HG03095 (cell line): ENCODE results near the gene SETD1B.

Experiments
- ATAC-seq: cut with Tn5 transposase; IDR thresholded peaks from one replicate; pipeline ENCODE4 v1.9.1; 2021; ENCODE audit warnings: moderate library complexity; ENCODE audit not compliant: unreplicated experiment

SETD1B gene

DNA sequence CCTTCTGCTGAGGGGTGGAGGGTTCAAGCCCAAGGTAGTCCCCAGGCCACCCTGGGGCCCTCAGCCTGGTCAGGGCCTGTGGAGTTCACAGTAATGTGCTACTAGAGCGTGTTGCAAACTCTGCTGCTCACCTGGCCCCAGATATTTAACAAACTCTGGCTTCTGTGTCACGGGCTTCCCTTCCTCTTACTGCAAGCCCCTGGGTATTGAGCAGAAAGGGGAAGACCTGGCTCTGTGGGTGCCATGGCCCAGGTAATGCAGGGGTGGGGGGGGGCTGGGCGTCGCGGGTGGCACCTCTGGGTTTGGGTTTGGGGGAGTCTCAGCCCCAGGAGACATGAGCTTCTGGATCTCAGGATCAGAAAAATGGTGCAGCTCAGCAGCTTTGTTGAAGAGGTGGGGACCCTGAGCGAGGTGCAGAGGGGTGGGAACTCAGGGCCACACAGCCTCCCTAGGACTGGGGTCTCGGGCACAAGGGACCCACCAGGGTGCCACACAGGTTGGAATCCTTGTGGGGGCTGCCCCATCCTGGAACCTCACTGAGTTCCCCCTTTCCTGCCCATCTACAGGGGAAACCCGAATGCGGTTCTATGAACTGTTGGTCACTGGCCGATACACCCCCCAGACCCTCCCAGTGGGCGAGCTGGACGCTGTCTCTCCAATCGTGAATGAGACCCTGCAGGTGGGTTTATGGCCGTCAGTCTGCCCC, 4.0 kb downstream of the SETD1B start:
- ATAC-seq = no peak

DNA sequence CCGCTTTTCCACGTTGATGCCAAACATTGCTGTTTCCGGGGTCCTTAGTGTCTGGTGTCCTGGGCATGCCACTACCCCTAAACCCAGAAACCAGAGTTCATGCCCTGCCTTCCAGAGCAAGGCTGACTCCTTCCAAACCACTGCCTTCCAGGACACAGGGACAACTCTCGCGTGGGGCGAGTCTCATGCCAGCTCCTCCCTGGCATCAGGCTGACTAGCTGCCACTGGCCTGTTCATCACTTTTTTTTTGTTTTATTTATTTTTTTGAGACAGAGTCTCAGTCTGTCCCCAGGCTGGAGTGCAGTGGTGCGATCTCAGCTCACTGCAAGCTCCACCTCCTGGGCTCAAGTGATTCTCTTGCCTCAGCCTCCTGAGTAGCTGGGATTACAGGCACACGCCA, 4.8 kb downstream of the SETD1B start:
- no peak for ATAC-seq

DNA sequence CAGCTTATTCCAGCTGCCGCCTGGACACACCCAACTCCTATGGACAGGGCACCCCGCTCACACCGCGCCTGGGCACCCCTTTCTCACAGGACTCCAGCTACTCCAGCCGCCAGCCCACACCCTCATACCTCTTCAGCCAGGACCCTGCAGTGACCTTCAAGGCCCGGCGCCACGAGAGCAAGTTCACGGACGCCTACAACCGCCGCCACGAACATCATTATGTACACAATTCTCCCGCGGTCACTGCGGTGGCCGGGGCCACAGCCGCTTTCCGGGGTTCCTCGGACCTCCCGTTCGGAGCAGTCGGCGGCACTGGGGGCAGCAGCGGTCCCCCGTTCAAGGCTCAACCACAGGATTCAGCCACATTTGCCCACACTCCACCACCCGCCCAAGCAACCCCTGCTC, 5.9 kb downstream of the SETD1B start:
- no peak for ATAC-seq

DNA sequence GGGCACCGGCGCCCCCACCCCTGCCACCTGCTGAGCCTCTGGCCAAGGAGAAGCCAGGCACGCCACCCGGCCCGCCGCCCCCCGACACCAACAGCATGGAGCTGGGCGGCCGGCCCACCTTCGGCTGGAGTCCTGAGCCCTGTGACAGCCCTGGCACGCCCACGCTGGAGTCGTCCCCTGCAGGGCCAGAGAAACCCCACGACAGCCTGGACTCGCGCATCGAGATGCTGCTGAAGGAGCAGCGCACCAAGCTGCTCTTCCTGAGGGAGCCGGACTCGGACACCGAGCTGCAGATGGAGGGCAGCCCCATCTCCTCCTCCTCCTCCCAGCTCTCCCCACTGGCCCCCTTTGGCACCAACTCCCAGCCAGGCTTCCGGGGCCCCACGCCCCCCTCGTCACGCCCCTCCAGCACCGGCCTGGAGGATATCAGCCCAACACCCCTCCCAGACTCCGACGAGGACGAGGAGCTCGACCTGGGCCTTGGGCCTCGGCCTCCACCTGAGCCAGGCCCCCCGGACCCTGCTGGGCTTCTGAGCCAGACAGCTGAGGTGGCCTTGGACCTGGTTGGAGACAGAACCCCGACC, 6.5 kb downstream of the SETD1B start:
- ATAC-seq = no peak

DNA sequence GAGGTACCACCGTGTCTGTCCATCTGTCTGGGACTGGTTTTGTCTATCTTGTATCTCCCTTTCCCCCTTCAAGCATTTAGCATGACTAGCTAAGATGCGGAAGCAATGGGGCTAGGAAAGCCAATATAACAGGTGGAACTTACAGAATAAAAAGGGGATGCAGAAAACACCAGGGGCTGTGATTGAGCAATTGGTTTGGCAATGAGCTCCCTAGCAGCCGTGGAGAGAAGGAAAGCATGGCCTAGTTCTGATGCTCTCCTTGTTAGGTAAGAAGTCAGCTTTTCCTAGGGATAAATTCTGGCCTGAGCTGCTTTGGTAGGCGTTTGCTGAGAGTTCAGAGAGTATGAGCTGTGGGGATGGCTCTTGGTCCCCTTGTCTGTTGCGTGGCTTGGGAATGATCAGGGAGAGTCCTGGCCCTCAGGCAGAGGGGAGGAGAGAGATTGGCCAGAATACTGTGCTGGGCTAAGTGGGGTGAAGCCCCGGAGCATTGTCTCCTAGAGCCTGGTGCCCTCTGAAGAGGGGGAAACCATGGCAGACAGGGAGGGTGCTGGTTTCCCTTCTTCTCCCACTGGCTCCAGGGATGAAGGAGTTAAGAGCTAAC, 7.1 kb downstream of the SETD1B start:
- no peak for ATAC-seq

DNA sequence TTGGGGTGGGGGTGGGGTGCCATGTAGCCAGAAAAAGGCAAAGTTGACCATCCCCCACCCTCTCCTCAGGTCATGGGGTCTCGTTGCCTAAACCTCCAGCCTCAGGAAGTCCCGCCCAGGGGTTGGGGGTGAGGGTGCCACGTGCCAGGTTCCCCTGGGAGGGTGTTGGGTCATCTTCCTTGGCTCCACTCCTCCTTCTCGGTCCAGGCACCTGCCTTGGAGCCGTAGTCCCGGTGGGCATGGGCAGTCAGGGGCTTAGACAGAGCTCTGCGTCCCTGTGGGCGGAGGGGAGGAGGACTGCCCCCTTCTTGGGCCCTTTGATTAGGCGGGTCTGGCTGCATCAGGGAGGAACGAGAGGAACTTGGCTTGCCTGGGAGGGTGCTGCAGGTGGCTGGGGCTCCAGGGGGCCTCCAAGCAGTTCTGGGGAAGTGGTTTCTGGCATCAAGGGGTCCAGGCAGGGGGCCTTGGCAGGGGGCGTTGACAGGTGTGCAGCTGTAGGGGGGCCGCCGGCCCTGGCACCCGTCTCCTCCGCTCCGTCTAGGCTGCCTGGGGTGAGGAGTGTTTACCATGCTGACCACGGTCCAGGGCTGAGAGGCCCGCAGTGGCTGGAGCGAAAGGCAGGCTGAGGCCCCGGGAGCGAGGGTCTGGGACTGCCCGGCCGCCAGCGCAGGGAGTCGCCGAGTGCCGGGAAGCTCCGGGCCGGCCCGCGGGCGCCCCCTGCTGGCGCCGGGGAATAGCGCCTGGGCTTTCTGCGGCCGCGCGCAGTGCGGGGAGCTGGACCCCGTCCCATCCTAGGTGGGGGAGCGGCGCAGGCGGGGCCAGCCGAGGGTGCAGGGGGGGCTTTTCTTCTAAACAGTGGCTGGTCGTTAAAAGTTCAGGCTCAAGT, 7.9 kb downstream of the SETD1B start:
- ATAC-seq = no peak

DNA sequence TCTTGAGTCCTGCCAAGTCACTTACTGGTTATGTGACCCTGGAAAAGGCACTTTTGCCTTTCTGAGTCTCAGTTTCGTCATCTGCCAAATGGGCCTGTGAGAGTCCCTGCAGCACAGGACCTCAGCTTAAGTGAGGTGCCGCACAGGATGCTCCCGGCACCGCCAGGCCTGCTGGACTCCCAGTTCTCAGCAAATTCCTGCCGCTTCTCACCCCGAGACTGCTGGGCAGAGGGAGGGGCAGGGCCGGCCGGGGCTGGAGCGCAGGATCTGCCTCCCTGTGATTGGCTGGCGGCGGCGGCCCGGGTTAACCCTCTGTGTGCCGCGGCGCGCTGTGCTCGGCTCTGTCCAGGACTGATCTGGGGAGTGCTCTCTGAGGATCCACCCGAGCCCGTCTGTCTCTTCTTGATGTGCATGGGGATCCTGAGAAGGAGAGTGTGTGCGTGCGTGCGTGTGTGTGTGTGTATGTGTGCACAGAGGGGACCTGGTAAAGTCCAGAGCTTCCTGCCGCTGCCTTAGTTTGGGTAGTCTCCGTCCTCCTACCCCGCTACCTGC, 8.6 kb downstream of the SETD1B start:
- ATAC-seq = no peak

DNA sequence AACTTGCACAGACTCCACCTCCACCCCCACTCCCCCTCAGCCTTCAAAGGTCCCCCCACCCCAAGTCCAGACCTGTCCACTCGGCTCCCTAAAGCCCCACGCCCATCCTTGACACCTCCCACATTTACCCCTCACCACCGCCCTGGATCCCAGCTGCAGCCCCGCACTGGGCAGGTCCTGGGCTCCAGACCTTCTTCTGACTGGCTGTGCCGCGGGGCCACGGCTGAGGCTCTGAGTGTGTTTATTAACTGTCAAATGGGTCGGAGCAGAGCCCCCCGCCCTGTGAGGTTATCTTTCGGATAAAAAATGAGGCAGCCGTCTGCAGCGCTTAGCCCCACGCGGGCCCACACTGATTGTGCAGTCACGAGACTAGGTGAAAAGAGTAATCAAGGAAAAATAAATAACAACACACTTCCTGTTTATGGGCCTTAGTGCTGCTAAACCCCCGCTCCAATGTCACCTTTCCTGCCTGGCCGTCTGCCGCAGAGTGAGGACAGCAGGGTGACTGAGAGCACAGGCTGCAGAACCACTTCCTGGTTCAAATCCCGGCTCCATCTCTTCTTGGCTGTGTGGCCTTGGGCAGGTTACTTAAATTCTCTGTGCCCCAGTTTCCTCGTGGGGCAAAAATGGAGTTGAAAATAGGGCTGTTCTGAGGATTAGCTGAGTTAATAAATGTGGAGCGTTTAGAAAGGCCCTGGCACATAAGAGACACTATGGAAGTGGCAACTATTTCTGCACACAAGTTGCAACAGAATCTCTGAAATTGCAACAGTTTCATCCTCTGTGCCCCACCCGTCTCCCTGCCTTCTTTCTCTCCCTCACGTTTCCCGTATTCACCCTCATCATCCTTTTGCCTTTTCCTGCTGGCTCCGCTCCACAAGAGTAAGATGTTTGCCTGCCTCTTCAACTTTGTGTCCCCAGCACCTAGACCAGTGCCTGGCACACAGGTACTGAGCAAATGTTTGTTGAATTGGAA, 9.4 kb downstream of the SETD1B start:
- no peak for ATAC-seq

DNA sequence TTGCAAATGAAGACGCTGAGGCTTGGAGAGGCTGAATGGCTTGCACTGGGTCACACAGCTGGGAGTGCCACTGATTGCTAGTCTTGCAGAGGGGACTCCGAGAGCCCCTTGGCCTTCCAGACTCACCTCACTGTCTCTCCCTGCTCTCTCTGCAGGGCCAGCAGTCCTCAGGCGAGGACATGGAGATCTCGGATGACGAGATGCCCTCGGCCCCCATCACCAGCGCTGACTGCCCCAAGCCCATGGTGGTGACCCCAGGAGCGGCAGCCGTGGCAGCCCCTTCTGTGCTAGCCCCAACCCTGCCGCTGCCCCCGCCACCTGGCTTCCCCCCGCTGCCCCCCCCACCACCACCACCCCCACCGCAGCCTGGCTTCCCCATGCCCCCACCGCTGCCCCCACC, 10.1 kb downstream of the SETD1B start:
- ATAC-seq = no peak

DNA sequence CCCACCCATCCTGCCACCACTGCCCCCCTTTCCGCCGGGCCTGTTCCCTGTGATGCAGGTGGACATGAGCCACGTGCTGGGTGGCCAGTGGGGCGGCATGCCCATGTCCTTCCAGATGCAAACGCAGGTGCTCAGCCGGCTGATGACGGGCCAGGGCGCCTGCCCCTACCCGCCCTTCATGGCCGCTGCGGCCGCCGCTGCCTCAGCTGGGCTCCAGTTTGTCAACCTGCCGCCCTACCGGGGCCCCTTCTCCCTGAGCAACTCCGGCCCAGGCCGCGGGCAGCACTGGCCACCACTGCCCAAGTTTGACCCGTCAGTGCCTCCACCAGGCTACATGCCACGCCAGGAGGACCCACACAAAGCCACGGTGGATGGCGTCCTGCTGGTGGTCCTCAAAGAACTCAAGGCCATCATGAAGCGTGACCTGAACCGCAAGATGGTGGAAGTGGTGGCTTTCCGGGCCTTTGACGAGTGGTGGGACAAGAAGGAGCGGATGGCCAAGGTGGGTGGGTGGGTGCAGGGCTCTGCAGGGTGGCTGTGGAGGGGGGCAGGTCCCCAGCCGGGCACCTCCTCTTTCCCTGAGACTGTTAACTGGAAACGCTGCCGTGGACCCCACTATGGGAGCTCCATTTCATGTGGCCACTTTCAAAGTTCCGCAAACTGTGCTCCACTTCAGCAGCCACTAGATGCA, 10.8 kb downstream of the SETD1B start:
- no peak for ATAC-seq

DNA sequence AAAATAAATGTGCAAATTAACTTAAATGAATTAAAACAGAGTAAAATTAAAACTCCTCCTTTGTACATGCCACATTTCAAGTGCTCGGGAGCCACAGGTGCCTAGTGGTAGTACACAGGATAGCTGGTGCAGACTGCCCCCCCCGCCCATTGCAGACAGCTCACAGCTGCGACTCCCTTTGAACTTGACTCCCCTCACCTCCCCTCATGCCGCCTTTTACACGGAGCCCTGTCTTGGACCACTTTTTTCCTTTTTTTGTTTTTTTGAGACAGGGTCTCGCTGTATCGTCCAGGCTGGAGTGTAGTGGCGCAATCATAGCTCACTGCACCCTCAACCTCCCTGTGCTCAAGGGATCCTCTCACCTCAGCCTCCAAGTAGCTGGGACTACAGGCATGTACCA, 11.5 kb downstream of the SETD1B start:
- ATAC-seq = no peak

DNA sequence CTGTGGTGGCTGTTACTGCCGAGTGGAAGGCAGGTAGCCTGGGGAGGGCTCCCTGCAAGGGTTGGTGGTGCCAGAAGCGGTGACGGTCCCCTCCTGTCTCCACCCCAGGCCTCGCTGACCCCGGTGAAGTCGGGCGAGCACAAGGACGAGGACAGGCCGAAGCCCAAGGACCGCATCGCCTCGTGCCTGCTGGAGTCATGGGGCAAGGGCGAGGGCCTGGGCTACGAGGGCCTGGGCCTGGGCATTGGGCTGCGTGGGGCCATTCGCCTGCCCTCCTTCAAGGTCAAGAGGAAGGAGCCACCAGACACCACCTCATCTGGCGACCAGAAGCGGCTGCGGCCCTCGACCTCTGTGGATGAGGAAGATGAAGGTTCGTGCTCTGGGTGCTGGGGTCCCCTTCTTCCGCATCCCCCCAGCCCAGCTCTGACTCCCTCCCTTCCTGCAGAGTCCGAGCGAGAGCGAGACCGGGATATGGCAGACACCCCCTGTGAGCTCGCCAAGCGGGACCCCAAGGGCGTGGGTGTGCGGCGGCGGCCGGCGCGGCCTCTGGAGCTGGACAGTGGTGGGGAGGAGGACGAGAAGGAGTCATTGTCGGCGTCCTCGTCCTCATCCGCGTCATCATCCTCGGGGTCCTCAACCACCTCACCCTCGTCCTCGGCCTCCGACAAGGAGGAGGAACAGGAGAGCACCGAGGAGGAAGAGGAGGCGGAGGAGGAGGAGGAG, 13.3 kb downstream of the SETD1B start:
- no peak for ATAC-seq

DNA sequence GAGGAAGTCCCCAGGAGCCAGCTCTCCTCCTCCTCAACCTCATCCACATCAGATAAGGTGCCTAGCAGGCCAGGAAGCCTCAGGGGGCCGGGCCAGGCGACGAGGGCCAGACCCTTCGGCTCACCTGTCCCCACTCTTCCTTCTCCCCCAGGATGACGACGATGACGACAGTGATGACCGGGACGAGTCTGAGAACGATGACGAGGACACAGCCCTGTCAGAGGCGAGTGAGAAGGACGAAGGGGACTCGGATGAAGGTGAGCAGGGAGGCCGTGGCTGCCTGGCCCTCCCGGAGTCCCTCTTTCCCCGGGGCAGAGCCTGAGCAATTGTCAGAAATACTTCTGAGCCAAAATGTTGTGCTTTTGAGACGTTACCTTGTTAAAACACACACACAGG, 13.8 kb downstream of the SETD1B start:
- no peak for ATAC-seq

DNA sequence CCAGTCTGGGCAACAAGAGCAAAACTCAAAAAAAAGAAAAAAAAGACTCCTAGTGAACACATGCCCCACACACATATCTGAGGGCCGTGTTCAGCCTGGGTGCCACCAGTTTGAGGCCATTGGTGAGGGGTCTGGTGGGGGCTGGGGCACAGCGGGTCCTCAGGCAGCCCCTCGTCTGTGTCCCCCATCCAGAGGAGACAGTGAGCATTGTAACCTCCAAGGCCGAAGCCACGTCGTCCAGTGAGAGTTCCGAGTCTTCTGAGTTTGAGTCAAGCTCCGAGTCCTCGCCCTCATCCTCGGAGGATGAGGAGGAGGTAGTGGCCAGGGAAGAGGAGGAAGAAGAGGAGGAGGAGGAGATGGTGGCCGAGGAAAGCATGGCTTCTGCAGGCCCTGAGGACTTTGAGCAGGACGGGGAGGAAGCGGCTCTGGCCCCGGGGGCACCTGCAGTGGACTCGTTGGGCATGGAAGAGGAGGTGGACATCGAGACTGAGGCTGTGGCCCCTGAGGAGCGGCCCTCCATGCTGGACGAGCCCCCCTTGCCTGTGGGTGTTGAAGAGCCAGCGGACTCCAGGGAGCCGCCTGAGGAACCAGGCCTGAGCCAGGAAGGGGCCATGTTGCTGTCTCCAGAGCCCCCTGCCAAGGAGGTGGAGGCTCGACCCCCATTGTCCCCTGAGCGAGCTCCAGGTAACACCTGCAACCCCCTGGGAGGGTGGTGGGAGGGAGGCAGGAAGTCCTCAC, 15.6 kb downstream of the SETD1B start:
- no peak for ATAC-seq

DNA sequence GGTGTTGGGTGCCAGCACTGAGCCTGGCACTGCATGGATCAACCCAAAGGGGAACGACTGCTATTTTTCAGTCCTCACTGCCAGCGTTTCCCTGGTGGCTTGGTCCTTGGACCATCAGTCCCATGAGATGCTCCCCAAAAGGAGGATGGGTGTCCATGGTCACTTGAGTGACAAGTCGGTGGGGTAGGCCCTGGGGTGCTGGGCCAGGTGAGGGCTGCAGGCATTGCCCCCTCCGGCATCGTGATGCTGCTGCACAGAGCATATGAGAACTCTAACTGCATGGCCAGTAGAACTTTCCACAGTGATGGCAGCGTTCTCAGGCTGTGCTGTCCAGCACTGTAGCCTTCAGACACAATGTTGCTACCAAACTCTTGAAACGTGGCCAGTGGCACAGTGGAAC, 16.2 kb downstream of the SETD1B start:
- ATAC-seq = no peak

DNA sequence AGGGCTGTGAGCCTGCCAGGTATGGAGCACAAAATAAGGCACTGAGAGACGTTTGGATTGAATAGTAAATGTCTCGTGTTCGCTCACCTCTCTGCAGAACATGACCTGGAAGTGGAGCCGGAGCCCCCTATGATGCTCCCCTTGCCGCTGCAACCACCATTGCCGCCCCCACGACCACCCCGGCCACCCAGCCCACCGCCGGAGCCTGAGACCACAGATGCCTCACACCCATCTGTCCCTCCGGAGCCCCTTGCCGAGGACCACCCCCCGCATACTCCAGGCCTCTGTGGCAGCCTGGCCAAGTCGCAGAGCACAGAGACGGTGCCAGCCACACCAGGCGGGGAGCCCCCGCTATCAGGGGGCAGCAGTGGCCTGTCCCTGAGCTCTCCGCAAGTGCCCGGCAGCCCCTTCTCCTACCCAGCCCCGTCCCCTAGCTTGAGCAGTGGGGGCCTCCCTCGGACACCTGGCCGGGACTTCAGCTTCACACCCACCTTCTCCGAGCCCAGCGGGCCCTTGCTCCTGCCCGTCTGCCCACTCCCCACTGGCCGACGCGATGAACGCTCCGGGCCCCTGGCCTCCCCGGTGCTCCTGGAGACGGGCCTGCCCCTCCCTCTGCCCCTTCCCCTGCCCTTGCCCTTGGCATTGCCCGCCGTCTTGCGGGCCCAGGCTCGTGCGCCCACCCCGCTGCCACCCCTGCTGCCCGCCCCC, 18.7 kb downstream of the SETD1B start:
- no peak for ATAC-seq

DNA sequence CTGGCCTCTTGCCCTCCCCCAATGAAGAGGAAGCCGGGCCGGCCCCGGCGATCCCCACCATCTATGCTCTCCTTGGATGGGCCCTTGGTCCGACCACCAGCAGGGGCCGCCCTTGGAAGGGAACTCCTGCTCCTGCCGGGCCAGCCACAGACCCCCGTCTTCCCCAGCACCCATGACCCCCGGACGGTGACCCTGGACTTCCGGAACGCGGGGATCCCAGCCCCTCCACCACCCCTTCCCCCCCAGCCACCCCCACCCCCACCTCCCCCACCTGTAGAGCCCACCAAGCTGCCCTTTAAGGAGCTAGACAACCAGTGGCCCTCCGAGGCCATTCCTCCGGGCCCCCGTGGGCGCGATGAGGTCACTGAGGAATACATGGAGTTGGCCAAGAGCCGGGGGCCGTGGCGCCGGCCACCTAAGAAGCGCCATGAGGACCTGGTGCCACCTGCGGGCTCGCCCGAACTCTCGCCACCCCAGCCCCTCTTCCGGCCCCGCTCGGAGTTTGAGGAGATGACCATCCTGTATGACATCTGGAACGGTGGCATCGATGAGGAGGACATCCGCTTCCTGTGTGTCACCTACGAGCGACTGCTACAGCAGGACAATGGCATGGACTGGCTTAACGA, 19.4 kb downstream of the SETD1B start:
- ATAC-seq = no peak
